Stimulated activated CD4-positive, alpha-beta T cell treated with anti-CD3 and anti-CD28 coated beads, Interleukin-4, amount 100 ng/mL, for 1 hour (primary cell): ENCODE data around the gene GPRC5D.

Experiments used
- DNase-seq: peaks from one replicate; pipeline ENCODE4 v3.0.0-alpha.2; 2020

The GPRC5D gene

GRCh38 chr12:12952036-12952435 lies at the start of gene GPRC5D:
Gene GPRC5D (minus strand): TSS chr12:12952170. CDS start chr12:12950384, 1,786 bp downstream.
- DNase-seq, result no peak

GRCh38 chr12:13001775-13002040 lies 49.7 kb upstream of the GPRC5D start:
- DNase-seq, result no peak

- DNase-seq, result peak; percentile 37
These were observed 49.2 kb upstream of the GPRC5D start for GRCh38 chr12:13000925-13001774.

- no peak for DNase-seq
These were observed 48.6 kb upstream of the GPRC5D start for GRCh38 chr12:13000616-13000924.

GRCh38 chr12:12999959-13000615 lies 48.1 kb upstream of the GPRC5D start, which contains the start of gene HEBP1:
Gene HEBP1 (minus strand): TSS chr12:13000265. CDS start chr12:13000114, 151 bp downstream.
- DNase-seq, result peak; percentile 98

- DNase-seq, result no peak
These were observed 47.4 kb upstream of the GPRC5D start for GRCh38 chr12:12999271-12999958.

- no peak for DNase-seq
These were observed 46.3 kb upstream of the GPRC5D start for GRCh38 chr12:12998248-12998647.

- DNase-seq, result no peak
These were observed 45.8 kb upstream of the GPRC5D start for GRCh38 chr12:12997734-12998133.

GRCh38 chr12:12997156-12997555 lies 45.2 kb upstream of the GPRC5D start:
- no peak for DNase-seq

GRCh38 chr12:12996209-12996608 lies 44.2 kb upstream of the GPRC5D start:
- no peak for DNase-seq

GRCh38 chr12:12995088-12995487 lies 43.1 kb upstream of the GPRC5D start:
- DNase-seq, result no peak

- no peak for DNase-seq
These were observed 41.4 kb upstream of the GPRC5D start for GRCh38 chr12:12993367-12993766.

GRCh38 chr12:12992418-12993130 lies 40.6 kb upstream of the GPRC5D start:
- DNase-seq, result no peak

- DNase-seq, result no peak
These were observed 38.9 kb upstream of the GPRC5D start for GRCh38 chr12:12990700-12991468.

GRCh38 chr12:12987421-12987820 lies 35.5 kb upstream of the GPRC5D start:
- DNase-seq, result no peak

- DNase-seq, result no peak
These were observed 34.9 kb upstream of the GPRC5D start for GRCh38 chr12:12986775-12987331.

- DNase-seq, result no peak
These were observed 33.9 kb upstream of the GPRC5D start for GRCh38 chr12:12985817-12986408.

- DNase-seq, result no peak
These were observed 32.2 kb upstream of the GPRC5D start for GRCh38 chr12:12984149-12984548.

GRCh38 chr12:12983420-12984035 lies 31.6 kb upstream of the GPRC5D start:
- DNase-seq, result no peak

- no peak for DNase-seq
These were observed 30.4 kb upstream of the GPRC5D start for GRCh38 chr12:12982331-12982730.

- DNase-seq, result no peak
These were observed 27.8 kb upstream of the GPRC5D start for GRCh38 chr12:12979731-12980259.
